ENCODE measurements around the gene RAB26.

- TF ChIP-seq CTCF (IDR thresholded peaks at IDR 0.05; ENCODE audit: poor library complexity, severe bottlenecking) (no peak), REST (IDR thresholded peaks at IDR 0.05; ENCODE audit: borderline replicate concordance) (no peak), EZH2 (IDR thresholded peaks at IDR 0.05; ENCODE audit: borderline replicate concordance, insufficient read depth, low read length, poor library complexity, severe bottlenecking) (no peak), POLR2AphosphoS5 (IDR thresholded peaks at IDR 0.05) (no peak), EP300 (conservative IDR thresholded peaks at IDR 0.05; ENCODE audit: poor library complexity, severe bottlenecking) (no peak), RAD21 (conservative IDR thresholded peaks at IDR 0.05) (no peak)
Observed at GRCh38 chr16:2171601-2172178, 23.3 kb downstream of the RAB26 start.
